Measurements from ENCODE around the gene FBXO21.
"Not testable (repeated sequence)": the region's sequence is repeated elsewhere in the genome, so short reads cannot be mapped to it uniquely, and the experiment has no call there.

Gene FBXO21

GRCh38 chr12:117199956-117200744 is 9.9 kb upstream of the FBXO21 start:
- not testable (repeated sequence) for DNase-seq (ENCODE audit: low spot score)

GRCh38 chr12:117196334-117196733 is 6.1 kb upstream of the FBXO21 start:
- not testable (repeated sequence) for DNase-seq (ENCODE audit: low spot score)

GRCh38 chr12:117195027-117195426 is 4.8 kb upstream of the FBXO21 start:
- not testable (repeated sequence) for DNase-seq (ENCODE audit: low spot score)

GRCh38 chr12:117193903-117194302 is 3.6 kb upstream of the FBXO21 start:
- no peak for DNase-seq (ENCODE audit: low spot score)

GRCh38 chr12:117192581-117192980 is 2.3 kb upstream of the FBXO21 start:
- DNase-seq (ENCODE audit: low spot score): not testable (repeated sequence)

- DNase-seq (ENCODE audit: low spot score): no peak
These were observed 1.8 kb upstream of the FBXO21 start for GRCh38 chr12:117192057-117192456.

GRCh38 chr12:117189725-117190209 is 503 bp downstream of the FBXO21 start:
- peak; percentile 11 for DNase-seq (ENCODE audit: low spot score)

GRCh38 chr12:117188961-117189724 is 1.1 kb downstream of the FBXO21 start:
- no peak for DNase-seq (ENCODE audit: low spot score)

- DNase-seq (ENCODE audit: low spot score): no peak
These were observed 2.1 kb downstream of the FBXO21 start for GRCh38 chr12:117188121-117188665.

- no peak for DNase-seq (ENCODE audit: low spot score)
These were observed 2.8 kb downstream of the FBXO21 start for GRCh38 chr12:117187421-117187820.

GRCh38 chr12:117182866-117183265 is 7.4 kb downstream of the FBXO21 start:
- no peak for DNase-seq (ENCODE audit: low spot score)

GRCh38 chr12:117181468-117181843 is 8.8 kb downstream of the FBXO21 start:
- DNase-seq (ENCODE audit: low spot score): not testable (repeated sequence)

- no peak for DNase-seq (ENCODE audit: low spot score)
These were observed 9.4 kb downstream of the FBXO21 start for GRCh38 chr12:117180758-117181467.

- no peak for DNase-seq (ENCODE audit: low spot score)
These were observed 11.5 kb downstream of the FBXO21 start for GRCh38 chr12:117178745-117179144.

GRCh38 chr12:117178301-117178700 is 12.0 kb downstream of the FBXO21 start:
- no peak for DNase-seq (ENCODE audit: low spot score)

GRCh38 chr12:117172168-117172567 is 18.1 kb downstream of the FBXO21 start:
- no peak for DNase-seq (ENCODE audit: low spot score)

- no peak for DNase-seq (ENCODE audit: low spot score)
These were observed 18.6 kb downstream of the FBXO21 start for GRCh38 chr12:117171499-117172162.

- DNase-seq (ENCODE audit: low spot score): no peak
These were observed 20.7 kb downstream of the FBXO21 start for GRCh38 chr12:117169548-117169947.

- DNase-seq (ENCODE audit: low spot score): no peak
These were observed 21.3 kb downstream of the FBXO21 start for GRCh38 chr12:117168976-117169375.

GRCh38 chr12:117167769-117168168 is 22.5 kb downstream of the FBXO21 start:
- no peak for DNase-seq (ENCODE audit: low spot score)

GRCh38 chr12:117166107-117166506 is 24.2 kb downstream of the FBXO21 start:
- DNase-seq (ENCODE audit: low spot score): no peak

- no peak for DNase-seq (ENCODE audit: low spot score)
These were observed 24.9 kb downstream of the FBXO21 start for GRCh38 chr12:117165342-117165741.
